ENCODE results near the gene DYNLRB1.

DYNLRB1 gene

GRCh38 chr20:34583544-34583943 lies 67.3 kb downstream of the DYNLRB1 start:
- TF ChIP-seq CTCF (IDR thresholded peaks at IDR 0.05; ENCODE audit: control insufficient read depth, extremely low read depth, insufficient read depth): no peak
- DNase-seq (ENCODE audit: low read depth): no peak
- no peak overlapping the region for H3K4me3 ChIP-seq (ENCODE audit: low read depth, low read length)

- H3K4me3 ChIP-seq (ENCODE audit: low read depth, low read length): no peak overlapping the region
- no peak for DNase-seq (ENCODE audit: low read depth)
- no peak for TF ChIP-seq CTCF (IDR thresholded peaks at IDR 0.05; ENCODE audit: control insufficient read depth, extremely low read depth, insufficient read depth)
Observed at GRCh38 chr20:34585019-34585418, 68.8 kb downstream of the DYNLRB1 start.

- DNase-seq (ENCODE audit: low read depth): no peak
- H3K4me3 ChIP-seq (ENCODE audit: low read depth, low read length): no peak overlapping the region
- no peak for TF ChIP-seq CTCF (IDR thresholded peaks at IDR 0.05; ENCODE audit: control insufficient read depth, extremely low read depth, insufficient read depth)
Observed at GRCh38 chr20:34586488-34587163, 70.4 kb downstream of the DYNLRB1 start.

All from LNCaP clone FGC (cell line).